GM23338 (cell line): ENCODE measurements around the gene SARDH. TPM values are rescaled to one million over a fixed set of nuclear protein-coding genes. Genes with fewer than 3 reads are reported as not detected.

ENCODE experiments used
- ATAC-seq: fragments of 200-7000 bp; cut with Tn5 transposase; 3 replicates; pipeline ENCODE4 v1.9.1; 2020
- DNase-seq: peaks from one replicate; pipeline ENCODE4 v3.0.0-alpha.2; 2015; ENCODE audit warnings: low spot score
- H2AFZ ChIP-seq: fragments of 200-600 bp; sonication (generic); 2 replicates; pipeline ENCODE4 v1.8.0; 2016; ENCODE audit warnings: antibody characterized with exemption, mild to moderate bottlenecking, moderate library complexity
- H3F3A ChIP-seq: fragments of 200-600 bp; sonication (generic); replicated peaks from 2 replicates; pipeline ENCODE4 v1.8.0; 2017; ENCODE audit warnings: antibody characterized with exemption, mixed run types, low read depth
- H3K27ac ChIP-seq: fragments of 200-600 bp; sonication (generic); 2 replicates; pipeline ENCODE4 v1.6.1; 2016; ENCODE audit warnings: low read depth
- H3K27me3 ChIP-seq: fragments of 200-600 bp; sonication (generic); 2 replicates; pipeline ENCODE4 v1.8.0; 2016; ENCODE audit warnings: mild to moderate bottlenecking, mixed run types, moderate library complexity; ENCODE audit not compliant: insufficient read depth
- H3K36me3 ChIP-seq: fragments of 200-600 bp; sonication (generic); 2 replicates; pipeline ENCODE4 v1.8.0; 2016; ENCODE audit warnings: mild to moderate bottlenecking; ENCODE audit not compliant: insufficient read depth
- H3K4me1 ChIP-seq: fragments of 200-600 bp; sonication (generic); 2 replicates; pipeline ENCODE4 v1.8.0; 2016; ENCODE audit warnings: mild to moderate bottlenecking, moderate library complexity; ENCODE audit not compliant: insufficient read depth
- H3K4me2 ChIP-seq: fragments of 200-600 bp; sonication (generic); 2 replicates; pipeline ENCODE4 v1.7.1; 2017; ENCODE audit warnings: mixed run types
- H3K4me3 ChIP-seq: fragments of 200-600 bp; sonication (generic); 2 replicates; pipeline ENCODE4 v1.6.1; 2016; ENCODE audit warnings: mixed run types
- H3K79me2 ChIP-seq: fragments of 200-600 bp; sonication (generic); replicated peaks from 2 replicates; pipeline ENCODE4 v1.8.0; 2017; ENCODE audit warnings: mild to moderate bottlenecking; ENCODE audit not compliant: insufficient read depth
- H3K9me2 ChIP-seq: fragments of 200-600 bp; sonication (generic); 2 replicates; pipeline ENCODE4 v1.8.0; 2017; ENCODE audit not compliant: insufficient read depth
- H4K20me1 ChIP-seq: fragments of 200-600 bp; sonication (generic); replicated peaks from 2 replicates; pipeline ENCODE4 v1.8.0; 2017; ENCODE audit warnings: mild to moderate bottlenecking; ENCODE audit not compliant: insufficient read depth
- H3K27ac Mint-ChIP-seq: 2 replicates; pipeline ENCODE4 v1.8.0; 2020; ENCODE audit warnings: inconsistent platforms, mild to moderate bottlenecking, moderate library complexity, mixed read lengths
- H3K27me3 Mint-ChIP-seq: 3 replicates; pipeline ENCODE4 v1.8.0; 2022; ENCODE audit warnings: low read depth, mild to moderate bottlenecking, moderate library complexity, mixed read lengths, inconsistent platforms; ENCODE audit not compliant: insufficient read depth, poor library complexity
- H3K36me3 Mint-ChIP-seq: 3 replicates; pipeline ENCODE4 v1.8.0; 2021; ENCODE audit warnings: low read depth, mild to moderate bottlenecking, inconsistent platforms, moderate library complexity, mixed read lengths
- H3K4me1 Mint-ChIP-seq: 3 replicates; pipeline ENCODE4 v1.8.0; 2020; ENCODE audit warnings: mild to moderate bottlenecking, inconsistent platforms, mixed read lengths
- H3K4me3 Mint-ChIP-seq: 3 replicates; pipeline ENCODE4 v1.8.0; 2021; ENCODE audit warnings: moderate library complexity, mild to moderate bottlenecking, inconsistent platforms, mixed read lengths
- H3K9me3 Mint-ChIP-seq: 3 replicates; pipeline ENCODE4 v1.8.0; 2020; ENCODE audit warnings: moderate library complexity, mild to moderate bottlenecking, inconsistent platforms, mixed read lengths
- CREB1 ChIP-seq: fragments of 250-450 bp; sonication (Bioruptor Pico); IDR thresholded peaks from 2 replicates; pipeline ENCODE4 v1.5.0; 2020; ENCODE audit warnings: low read depth, mild to moderate bottlenecking, moderate library complexity
- CTCF ChIP-seq, 2 experiments: fragments of 200-600 bp in 1 of 2; sonication (generic) in 1 of 2; conservative IDR thresholded peaks; 2 replicates each; pipeline versions ENCODE4 v1.5.1 to v1.6.1; 2016 to 2017; ENCODE audit warnings: antibody characterized with exemption in 2 of 2, low read depth in 2 of 2, mild to moderate bottlenecking in 2 of 2, moderate library complexity in 1 of 2
- EZH2 ChIP-seq: fragments of 200-600 bp; sonication (generic); IDR thresholded peaks from one replicate; pipeline ENCODE4 v1.8.0; 2017; ENCODE audit warnings: antibody characterized with exemption, mild to moderate bottlenecking, low read depth; ENCODE audit not compliant: unreplicated experiment
- EZH2phosphoT487 ChIP-seq: fragments of 200-600 bp; sonication (generic); IDR thresholded peaks from one replicate; pipeline ENCODE4 v1.8.1; 2018; ENCODE audit warnings: antibody characterized with exemption; ENCODE audit not compliant: unreplicated experiment
- JUNB ChIP-seq: IDR thresholded peaks from one replicate; pipeline ENCODE4 v1.6.1; 2016; ENCODE audit warnings: antibody characterized with exemption; ENCODE audit not compliant: unreplicated experiment
- NANOG ChIP-seq: IDR thresholded peaks from 2 replicates; pipeline ENCODE4 v1.6.1; 2016; ENCODE audit warnings: antibody characterized with exemption, borderline replicate concordance
- POLR2AphosphoS5 ChIP-seq: IDR thresholded peaks from 2 replicates; pipeline ENCODE4 v1.6.1; 2016; ENCODE audit warnings: antibody characterized with exemption, low read depth
- STAT1 ChIP-seq: IDR thresholded peaks from one replicate; pipeline ENCODE4 v1.6.1; 2016; ENCODE audit warnings: antibody characterized with exemption; ENCODE audit not compliant: unreplicated experiment
- ZNF114 ChIP-seq: fragments of 250-450 bp; sonication (Bioruptor Pico); IDR thresholded peaks from 2 replicates; pipeline ENCODE4 v1.5.0; 2020; ENCODE audit warnings: mild to moderate bottlenecking, moderate library complexity
- ZNF331 ChIP-seq: fragments of 250-450 bp; sonication (Bioruptor Pico); IDR thresholded peaks from 2 replicates; pipeline ENCODE4 v1.5.0; 2020; ENCODE audit warnings: low read depth, mild to moderate bottlenecking, moderate library complexity
- polyA plus RNA-seq: library from polyadenylated mRNA; unstranded; fragments of >200 nt; fragmentation: Nextera tagmentation; extraction: Ambion mirVana; gene quantifications from 2 replicates; pipeline ENCODE4 v1.2.1, GENCODE V29; 2016
- total RNA-seq: library from RNA; depleted of rRNA; stranded (reverse); fragments of >200 nt; shearing (Covaris generic); gene quantifications from 2 replicates; pipeline ENCODE4 v1.2.3, GENCODE V29; 2014
- TF ChIP-seq, protein P1 (sequence below): fragments of 250-450 bp; sonication (Bioruptor Pico); IDR thresholded peaks from 2 replicates; pipeline ENCODE4 v1.5.0; 2020; ENCODE audit warnings: mild to moderate bottlenecking, moderate library complexity
- TF ChIP-seq, protein P2 (sequence below): IDR thresholded peaks from 2 replicates; pipeline ENCODE4 v1.6.1; 2016; ENCODE audit warnings: antibody characterized with exemption

The SARDH gene
- total and polyA plus RNA-seq, 2 experiments from 2014 or later, result 2.8 to 10.4 TPM

- TF ChIP-seq CTCF (conservative IDR thresholded peaks at IDR 0.05; ENCODE audit: low read depth in 2 of 2), result no peak
Observed at GRCh38 chr9:133786907-133787753, 49.0 kb upstream of the SARDH start (continued).

DNA sequence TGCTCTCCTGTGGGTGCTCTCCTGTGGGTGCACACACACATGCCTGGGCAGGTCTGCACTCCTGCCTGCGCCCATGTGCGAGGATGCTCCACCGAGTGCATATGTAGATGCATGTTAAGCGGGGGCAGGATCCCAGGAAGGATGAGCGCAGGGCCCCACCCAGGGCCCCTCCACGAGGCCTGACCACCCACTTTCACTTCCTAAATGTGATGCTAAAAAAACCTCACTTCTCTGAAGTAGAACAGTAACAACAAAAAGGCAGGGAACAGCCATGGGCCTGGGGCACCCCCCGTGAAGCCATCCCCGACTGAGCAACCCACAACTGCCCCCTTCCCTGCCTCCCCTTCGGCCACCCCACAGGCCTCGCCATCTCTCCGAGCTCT is 48.2 kb upstream of the SARDH start:
- Mint-ChIP-seq H3K4me1 (peaks cover 7% of the 10 kb centered on the region), H3K36me3 (peaks cover 4% of the 10 kb centered on the region; the same call in 2 of the 3 replicates), H3K27ac (no peak overlapping the region), H3K27me3 (peaks cover 15% of the 10 kb centered on the region), H3K9me3 (no peaks in the 10 kb centered on the region), H3K4me3 (no peak overlapping the region)
- no peak for DNase-seq
- Histone ChIP-seq H3K4me3 (no peak overlapping the region), H4K20me1 (no peaks in the 10 kb centered on the region), H3K9me2 (no peaks in the 10 kb centered on the region), H3F3A (no peaks in the 10 kb centered on the region), H3K27ac (no peak overlapping the region), H2AFZ (no peak overlapping the region), H3K79me2 (no peaks in the 10 kb centered on the region), H3K4me2 (no peak overlapping the region), H3K36me3 (no peaks in the 10 kb centered on the region), H3K4me1 (no peaks in the 10 kb centered on the region), H3K27me3 (no peaks in the 10 kb centered on the region)
- no peak for ATAC-seq
- TF ChIP-seq, protein P1, sequence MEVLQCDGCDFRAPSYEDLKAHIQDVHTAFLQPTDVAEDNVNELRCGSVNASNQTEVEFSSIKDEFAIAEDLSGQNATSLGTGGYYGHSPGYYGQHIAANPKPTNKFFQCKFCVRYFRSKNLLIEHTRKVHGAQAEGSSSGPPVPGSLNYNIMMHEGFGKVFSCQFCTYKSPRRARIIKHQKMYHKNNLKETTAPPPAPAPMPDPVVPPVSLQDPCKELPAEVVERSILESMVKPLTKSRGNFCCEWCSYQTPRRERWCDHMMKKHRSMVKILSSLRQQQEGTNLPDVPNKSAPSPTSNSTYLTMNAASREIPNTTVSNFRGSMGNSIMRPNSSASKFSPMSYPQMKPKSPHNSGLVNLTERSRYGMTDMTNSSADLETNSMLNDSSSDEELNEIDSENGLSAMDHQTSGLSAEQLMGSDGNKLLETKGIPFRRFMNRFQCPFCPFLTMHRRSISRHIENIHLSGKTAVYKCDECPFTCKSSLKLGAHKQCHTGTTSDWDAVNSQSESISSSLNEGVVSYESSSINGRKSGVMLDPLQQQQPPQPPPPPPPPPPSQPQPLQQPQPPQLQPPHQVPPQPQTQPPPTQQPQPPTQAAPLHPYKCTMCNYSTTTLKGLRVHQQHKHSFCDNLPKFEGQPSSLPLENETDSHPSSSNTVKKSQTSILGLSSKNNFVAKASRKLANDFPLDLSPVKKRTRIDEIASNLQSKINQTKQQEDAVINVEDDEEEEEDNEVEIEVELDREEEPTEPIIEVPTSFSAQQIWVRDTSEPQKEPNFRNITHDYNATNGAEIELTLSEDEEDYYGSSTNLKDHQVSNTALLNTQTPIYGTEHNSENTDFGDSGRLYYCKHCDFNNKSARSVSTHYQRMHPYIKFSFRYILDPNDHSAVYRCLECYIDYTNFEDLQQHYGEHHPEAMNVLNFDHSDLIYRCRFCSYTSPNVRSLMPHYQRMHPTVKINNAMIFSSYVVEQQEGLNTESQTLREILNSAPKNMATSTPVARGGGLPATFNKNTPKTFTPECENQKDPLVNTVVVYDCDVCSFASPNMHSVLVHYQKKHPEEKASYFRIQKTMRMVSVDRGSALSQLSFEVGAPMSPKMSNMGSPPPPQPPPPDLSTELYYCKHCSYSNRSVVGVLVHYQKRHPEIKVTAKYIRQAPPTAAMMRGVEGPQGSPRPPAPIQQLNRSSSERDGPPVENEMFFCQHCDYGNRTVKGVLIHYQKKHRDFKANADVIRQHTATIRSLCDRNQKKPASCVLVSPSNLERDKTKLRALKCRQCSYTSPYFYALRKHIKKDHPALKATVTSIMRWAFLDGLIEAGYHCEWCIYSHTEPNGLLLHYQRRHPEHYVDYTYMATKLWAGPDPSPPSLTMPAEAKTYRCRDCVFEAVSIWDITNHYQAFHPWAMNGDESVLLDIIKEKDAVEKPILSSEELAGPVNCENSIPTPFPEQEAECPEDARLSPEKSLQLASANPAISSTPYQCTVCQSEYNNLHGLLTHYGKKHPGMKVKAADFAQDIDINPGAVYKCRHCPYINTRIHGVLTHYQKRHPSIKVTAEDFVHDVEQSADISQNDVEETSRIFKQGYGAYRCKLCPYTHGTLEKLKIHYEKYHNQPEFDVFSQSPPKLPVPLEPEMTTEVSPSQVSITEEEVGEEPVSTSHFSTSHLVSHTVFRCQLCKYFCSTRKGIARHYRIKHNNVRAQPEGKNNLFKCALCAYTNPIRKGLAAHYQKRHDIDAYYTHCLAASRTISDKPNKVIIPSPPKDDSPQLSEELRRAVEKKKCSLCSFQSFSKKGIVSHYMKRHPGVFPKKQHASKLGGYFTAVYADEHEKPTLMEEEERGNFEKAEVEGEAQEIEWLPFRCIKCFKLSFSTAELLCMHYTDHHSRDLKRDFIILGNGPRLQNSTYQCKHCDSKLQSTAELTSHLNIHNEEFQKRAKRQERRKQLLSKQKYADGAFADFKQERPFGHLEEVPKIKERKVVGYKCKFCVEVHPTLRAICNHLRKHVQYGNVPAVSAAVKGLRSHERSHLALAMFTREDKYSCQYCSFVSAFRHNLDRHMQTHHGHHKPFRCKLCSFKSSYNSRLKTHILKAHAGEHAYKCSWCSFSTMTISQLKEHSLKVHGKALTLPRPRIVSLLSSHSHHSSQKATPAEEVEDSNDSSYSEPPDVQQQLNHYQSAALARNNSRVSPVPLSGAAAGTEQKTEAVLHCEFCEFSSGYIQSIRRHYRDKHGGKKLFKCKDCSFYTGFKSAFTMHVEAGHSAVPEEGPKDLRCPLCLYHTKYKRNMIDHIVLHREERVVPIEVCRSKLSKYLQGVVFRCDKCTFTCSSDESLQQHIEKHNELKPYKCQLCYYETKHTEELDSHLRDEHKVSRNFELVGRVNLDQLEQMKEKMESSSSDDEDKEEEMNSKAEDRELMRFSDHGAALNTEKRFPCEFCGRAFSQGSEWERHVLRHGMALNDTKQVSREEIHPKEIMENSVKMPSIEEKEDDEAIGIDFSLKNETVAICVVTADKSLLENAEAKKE (CRISPR knock-in tag), result no peak
- TF ChIP-seq STAT1, result no peak
- no peak for TF ChIP-seq EZH2
- TF ChIP-seq, protein P2, sequence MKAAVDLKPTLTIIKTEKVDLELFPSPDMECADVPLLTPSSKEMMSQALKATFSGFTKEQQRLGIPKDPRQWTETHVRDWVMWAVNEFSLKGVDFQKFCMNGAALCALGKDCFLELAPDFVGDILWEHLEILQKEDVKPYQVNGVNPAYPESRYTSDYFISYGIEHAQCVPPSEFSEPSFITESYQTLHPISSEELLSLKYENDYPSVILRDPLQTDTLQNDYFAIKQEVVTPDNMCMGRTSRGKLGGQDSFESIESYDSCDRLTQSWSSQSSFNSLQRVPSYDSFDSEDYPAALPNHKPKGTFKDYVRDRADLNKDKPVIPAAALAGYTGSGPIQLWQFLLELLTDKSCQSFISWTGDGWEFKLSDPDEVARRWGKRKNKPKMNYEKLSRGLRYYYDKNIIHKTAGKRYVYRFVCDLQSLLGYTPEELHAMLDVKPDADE, result no peak
- TF ChIP-seq ZNF114 (CRISPR knock-in tag), result no peak
- TF ChIP-seq JUNB, result no peak
- no peak for TF ChIP-seq NANOG
- no peak for TF ChIP-seq CREB1 (CRISPR knock-in tag)
- no peak for TF ChIP-seq POLR2AphosphoS5
- TF ChIP-seq EZH2phosphoT487, result no peak
- TF ChIP-seq ZNF331 (CRISPR knock-in tag), result no peak
